GM06990 (cell line): Measurements from ENCODE around the gene MYOM3.

Source experiments
- DNase-seq: peaks from one replicate; pipeline ENCODE4 v3.0.0-alpha.2; 2011; ENCODE audit not compliant: insufficient read length; ENCODE audit errors: extremely low read depth
- H3K27me3 ChIP-seq: replicated peaks from 2 replicates; pipeline ENCODE4 v1.6.0; 2011; ENCODE audit warnings: low read length; ENCODE audit not compliant: control insufficient read depth, insufficient read depth
- H3K36me3 ChIP-seq: 2 replicates; pipeline ENCODE4 v1.5.1; 2011; ENCODE audit warnings: low read length; ENCODE audit not compliant: control insufficient read depth, insufficient read depth
- H3K4me3 ChIP-seq: replicated peaks from 2 replicates; pipeline ENCODE4 v1.5.1; 2011; ENCODE audit warnings: low read depth, mild to moderate bottlenecking, control low read depth, low read length
- TF ChIP-seq, protein P1 (sequence below): IDR thresholded peaks from 2 replicates; pipeline ENCODE4 v1.5.1; 2011; ENCODE audit warnings: low read length, control low read depth, mild to moderate bottlenecking, inconsistent platforms; ENCODE audit not compliant: insufficient read depth, poor library complexity, severe bottlenecking

Gene MYOM3

DNA sequence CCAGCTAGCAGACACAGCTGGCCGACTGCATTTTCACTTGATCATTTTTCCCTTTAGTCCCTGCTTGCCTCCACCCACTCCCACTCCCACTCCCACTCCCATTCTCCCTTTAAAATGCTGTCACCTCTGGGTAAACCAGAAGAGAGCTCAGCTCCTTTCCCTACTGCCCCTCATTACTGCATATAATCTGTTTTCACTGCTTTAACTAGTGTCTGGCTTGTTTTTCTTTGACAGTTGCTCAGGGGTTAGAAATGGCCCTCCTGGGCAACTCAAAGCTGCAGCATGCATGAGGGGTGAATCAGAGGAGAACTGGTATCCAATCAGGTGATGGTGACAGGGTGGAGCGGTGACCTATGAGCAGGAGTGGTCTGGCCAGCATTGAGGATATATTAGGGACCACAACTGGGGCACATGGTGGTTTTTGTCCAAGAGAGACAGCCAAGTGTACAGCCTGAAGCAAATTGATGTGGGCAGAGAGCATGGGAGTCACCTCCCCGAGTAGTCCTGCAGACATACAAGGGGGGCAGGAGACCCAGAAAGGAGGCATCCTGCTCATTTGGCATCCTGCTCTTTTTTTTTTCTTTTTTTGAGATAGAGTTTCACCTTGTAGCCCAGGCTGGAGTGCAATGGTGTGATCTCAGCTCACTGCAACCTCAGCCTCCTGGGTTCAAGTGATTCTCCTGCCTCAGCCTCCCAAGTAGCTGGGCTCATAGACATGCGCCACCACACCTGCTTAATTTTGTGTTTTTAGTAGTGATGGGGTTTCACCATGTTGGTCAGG is 89.2 kb downstream of the MYOM3 start:
- DNase-seq: no peak
- TF ChIP-seq, protein P1, sequence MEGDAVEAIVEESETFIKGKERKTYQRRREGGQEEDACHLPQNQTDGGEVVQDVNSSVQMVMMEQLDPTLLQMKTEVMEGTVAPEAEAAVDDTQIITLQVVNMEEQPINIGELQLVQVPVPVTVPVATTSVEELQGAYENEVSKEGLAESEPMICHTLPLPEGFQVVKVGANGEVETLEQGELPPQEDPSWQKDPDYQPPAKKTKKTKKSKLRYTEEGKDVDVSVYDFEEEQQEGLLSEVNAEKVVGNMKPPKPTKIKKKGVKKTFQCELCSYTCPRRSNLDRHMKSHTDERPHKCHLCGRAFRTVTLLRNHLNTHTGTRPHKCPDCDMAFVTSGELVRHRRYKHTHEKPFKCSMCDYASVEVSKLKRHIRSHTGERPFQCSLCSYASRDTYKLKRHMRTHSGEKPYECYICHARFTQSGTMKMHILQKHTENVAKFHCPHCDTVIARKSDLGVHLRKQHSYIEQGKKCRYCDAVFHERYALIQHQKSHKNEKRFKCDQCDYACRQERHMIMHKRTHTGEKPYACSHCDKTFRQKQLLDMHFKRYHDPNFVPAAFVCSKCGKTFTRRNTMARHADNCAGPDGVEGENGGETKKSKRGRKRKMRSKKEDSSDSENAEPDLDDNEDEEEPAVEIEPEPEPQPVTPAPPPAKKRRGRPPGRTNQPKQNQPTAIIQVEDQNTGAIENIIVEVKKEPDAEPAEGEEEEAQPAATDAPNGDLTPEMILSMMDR: no peak
- Histone ChIP-seq H3K4me3 (no peak overlapping the region), H3K36me3 (no peaks in the 10 kb centered on the region), H3K27me3 (no peaks in the 10 kb centered on the region)

DNA sequence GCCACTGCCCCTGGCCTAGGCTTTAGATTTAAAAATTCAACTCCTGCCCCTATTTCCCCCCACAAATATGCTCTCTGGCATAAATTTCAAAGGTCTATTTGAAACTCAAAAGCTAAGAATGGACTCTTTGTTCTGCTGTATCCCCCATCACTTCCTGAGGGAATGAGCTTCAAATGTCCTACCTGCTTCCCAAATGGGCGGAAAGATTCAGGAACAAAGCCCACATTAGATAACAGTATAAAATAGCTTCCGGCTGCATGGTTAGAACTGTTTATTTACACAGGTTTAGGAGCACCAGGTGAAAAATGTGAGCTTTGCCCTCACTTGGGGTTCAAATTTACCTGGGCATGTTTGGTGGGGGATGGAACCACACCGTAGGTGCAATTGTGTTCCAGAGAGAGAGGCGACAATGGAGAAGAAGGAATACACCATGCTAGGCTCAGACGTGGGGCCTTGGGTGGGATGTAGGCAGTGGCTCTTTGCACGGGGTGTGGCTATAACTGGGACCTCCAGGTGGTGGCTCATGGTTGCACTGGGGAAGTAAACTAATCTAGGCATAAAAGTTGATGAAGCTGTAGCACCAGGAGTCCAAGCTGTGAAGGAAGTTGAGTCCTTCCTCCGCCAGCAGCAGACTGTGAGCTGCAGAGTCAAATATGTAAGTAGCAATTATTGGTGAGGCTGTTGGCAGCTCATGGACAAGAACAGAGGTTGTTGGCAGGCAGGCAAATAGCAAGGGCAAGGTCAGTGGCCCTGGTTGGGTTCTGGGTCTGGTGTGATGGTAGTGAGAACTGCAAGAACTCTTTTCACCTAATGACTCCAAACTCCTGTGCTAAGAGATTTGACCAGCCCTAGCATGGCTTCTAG is 90.3 kb downstream of the MYOM3 start:
- no peaks in the 10 kb centered on the region for H3K27me3 ChIP-seq
- no peaks in the 10 kb centered on the region for H3K36me3 ChIP-seq
- no peak overlapping the region for H3K4me3 ChIP-seq
- DNase-seq: no peak
- TF ChIP-seq, protein P1: no peak

DNA sequence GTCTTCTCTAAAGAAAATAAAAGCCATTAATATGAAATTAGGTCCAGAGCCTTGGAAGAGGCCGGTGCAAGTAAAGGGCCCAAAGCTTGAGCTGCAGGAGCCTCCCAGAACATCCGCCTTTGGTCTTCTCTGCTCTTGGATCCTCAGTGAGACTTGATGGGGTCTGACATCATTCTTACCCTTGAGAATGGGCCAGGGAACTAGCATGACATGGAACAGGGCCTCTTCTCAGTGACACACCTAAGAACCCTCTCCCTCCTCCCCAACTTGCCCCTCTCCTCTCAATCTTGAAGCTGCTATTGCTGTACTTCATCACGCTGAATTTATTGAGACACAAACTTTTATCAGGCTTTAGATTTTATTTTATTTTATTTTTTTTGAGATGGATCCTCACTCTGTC is 91.5 kb downstream of the MYOM3 start:
- TF ChIP-seq, protein P1: no peak
- Histone ChIP-seq H3K4me3 (no peak overlapping the region), H3K36me3 (no peaks in the 10 kb centered on the region), H3K27me3 (no peaks in the 10 kb centered on the region)
- no peak for DNase-seq

DNA sequence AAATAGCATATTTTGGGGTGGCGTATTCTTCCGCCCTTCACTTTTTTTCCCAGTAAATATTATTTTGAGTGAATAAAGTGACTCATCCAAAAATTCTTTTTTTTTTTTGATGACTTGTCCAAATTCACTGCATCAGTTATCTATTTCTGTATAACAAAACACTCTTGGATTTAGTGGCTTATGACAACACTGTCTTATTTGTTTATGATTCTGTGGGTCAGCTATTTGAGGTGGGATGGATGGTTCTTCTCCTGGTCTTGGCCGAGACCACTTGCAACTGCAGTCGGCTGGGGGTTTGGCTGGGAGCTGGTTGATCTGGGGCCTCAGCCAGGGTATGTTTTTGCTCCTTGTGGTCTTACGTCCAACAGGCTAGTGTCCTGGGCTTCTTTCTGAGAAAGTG is 91.9 kb downstream of the MYOM3 start:
- DNase-seq: no peak
- H3K36me3 ChIP-seq: no peaks in the 10 kb centered on the region
- TF ChIP-seq, protein P1: no peak
- H3K27me3 ChIP-seq: no peaks in the 10 kb centered on the region
- no peak overlapping the region for H3K4me3 ChIP-seq

DNA sequence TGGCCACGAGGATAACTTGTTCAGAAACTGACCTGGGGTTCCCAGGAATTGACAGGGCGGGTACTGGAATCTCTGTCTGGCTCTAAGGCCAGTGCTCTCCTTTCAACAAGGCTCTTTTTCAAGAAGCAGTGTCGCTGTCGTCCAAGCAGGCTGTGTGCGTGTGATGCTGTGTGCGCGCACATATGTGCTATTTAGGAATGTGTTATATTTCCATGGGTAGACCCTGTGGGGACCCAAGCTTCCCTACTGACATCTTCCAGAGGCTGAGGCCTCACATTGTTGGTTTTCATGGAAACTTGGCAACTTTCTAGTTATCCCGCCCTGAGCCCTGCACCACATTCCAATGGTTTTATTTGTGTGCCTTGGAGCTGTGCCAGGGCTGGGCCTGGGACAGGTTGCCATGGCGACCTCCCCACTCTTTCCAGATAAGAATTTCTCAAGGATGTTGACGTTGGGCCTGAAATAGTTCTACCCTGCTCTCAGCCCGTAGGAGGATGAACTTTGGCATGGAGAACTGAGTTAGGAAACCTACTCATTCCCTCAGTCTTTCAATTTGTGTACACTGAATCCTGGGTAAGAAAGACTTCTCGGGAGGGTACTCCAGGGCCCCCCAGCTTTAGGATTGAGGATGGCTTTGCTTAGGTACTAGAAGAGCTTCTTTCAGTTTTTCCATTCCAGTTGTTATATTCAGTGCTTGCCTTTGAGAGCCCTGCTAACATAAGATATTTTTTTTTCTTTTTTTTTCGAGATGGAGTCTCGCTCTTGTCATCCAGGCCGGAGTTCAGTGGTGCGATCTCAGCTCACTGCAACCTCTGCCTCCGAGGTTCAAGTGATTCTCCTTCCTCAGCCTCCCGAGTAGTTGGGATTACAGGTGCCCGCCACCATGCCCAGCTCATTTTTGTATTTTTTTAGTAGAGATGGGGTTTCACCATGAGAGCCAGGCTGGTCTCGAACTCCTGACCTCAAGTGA is 93.0 kb downstream of the MYOM3 start:
- Histone ChIP-seq H3K4me3 (no peak overlapping the region), H3K36me3 (no peaks in the 10 kb centered on the region), H3K27me3 (no peaks in the 10 kb centered on the region; the same call in 1 of the 2 replicates)
- TF ChIP-seq, protein P1: no peak
- no peak for DNase-seq
